Neural progenitor cell (in vitro differentiated cells): Measurements from ENCODE around the gene QSOX2.

Experiments
- EZH2 ChIP-seq: fragments of 200-600 bp; sonication (generic); IDR thresholded peaks from 2 replicates; pipeline ENCODE4 v1.6.1; 2017; ENCODE audit warnings: antibody characterized with exemption, mild to moderate bottlenecking, moderate library complexity
- EZH2phosphoT487 ChIP-seq: fragments of 200-600 bp; sonication (generic); IDR thresholded peaks from 2 replicates; pipeline ENCODE4 v1.6.1; 2017; ENCODE audit warnings: antibody characterized with exemption
- TF ChIP-seq, protein P1 (sequence below): fragments of 200-600 bp; sonication (generic); IDR thresholded peaks from 2 replicates; pipeline ENCODE4 v1.5.1; 2017; ENCODE audit warnings: antibody characterized with exemption, mild to moderate bottlenecking

DNA sequence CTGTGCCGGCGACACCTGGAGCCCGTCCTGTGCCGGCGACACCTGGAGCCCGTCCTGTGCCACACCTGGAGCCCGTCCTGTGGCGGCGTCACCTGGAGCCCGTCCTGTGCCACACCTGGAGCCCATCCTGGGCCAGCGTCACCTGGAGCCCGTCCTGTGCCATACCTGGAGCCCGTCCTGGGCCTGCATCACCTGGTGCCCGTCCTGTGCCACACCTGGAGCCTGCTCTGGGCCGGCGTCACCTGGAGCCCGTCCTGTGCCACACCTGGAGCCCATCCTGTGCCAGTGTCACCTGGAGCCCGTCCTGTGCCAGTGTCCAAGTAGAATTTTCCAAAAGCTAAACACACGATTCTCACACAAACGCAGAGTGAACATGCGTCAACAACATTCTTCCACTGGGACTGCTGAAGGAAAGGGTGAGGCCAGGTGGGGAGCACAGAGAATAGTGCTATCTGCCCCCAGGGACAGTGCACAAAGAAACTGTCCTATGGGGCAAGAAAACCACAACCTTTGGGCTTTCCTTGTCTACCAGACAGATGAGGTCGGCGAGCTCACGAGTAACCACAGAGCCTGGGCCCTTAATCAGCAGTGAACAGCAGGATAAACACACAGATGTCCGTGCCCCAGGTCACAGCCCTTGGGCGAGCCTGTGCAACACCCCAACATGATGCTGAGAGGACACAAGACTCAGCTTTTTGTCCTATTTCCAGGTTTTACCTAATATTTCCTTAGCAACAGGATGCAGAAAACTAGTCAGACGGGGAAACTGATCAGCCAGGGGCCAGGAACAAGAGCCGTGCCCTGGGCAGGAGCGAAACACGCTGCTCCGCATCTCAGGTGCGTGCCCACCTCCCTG is 7.9 kb downstream of the QSOX2 start:
- TF ChIP-seq EZH2 = no peak
- TF ChIP-seq, protein P1, sequence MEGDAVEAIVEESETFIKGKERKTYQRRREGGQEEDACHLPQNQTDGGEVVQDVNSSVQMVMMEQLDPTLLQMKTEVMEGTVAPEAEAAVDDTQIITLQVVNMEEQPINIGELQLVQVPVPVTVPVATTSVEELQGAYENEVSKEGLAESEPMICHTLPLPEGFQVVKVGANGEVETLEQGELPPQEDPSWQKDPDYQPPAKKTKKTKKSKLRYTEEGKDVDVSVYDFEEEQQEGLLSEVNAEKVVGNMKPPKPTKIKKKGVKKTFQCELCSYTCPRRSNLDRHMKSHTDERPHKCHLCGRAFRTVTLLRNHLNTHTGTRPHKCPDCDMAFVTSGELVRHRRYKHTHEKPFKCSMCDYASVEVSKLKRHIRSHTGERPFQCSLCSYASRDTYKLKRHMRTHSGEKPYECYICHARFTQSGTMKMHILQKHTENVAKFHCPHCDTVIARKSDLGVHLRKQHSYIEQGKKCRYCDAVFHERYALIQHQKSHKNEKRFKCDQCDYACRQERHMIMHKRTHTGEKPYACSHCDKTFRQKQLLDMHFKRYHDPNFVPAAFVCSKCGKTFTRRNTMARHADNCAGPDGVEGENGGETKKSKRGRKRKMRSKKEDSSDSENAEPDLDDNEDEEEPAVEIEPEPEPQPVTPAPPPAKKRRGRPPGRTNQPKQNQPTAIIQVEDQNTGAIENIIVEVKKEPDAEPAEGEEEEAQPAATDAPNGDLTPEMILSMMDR = no peak
- no peak for TF ChIP-seq EZH2phosphoT487
